H1 (cell line): ENCODE data around the gene ITGAE. TPM values are rescaled to one million over a fixed set of nuclear protein-coding genes. Genes with fewer than 3 reads are reported as not detected.

Source experiments
- CTBP2 ChIP-seq: IDR thresholded peaks from 2 replicates; pipeline ENCODE4 v1.7.0; 2011; ENCODE audit warnings: borderline replicate concordance, mild to moderate bottlenecking, moderate library complexity, mixed read lengths, low read length; ENCODE audit not compliant: insufficient read depth, insufficient read length
- EP300 ChIP-seq, 2 experiments: IDR thresholded peaks; 1 replicate in 1 of 2; 2 replicates in 1 of 2; pipeline ENCODE4 v1.6.1; 2011 to 2012; ENCODE audit warnings: low read depth in 2 of 2, low read length in 2 of 2, mild to moderate bottlenecking in 2 of 2, borderline replicate concordance in 1 of 2, inconsistent platforms in 1 of 2, moderate library complexity in 1 of 2
- polyA plus RNA-seq, 7 experiments: library from polyadenylated mRNA; depleted of rRNA in 3 of 7; stranded (reverse) in 5 of 7; unstranded in 2 of 7; fragments of >200 nt in 5 of 7; fragments of 200-250 nt in 2 of 7; gene quantifications; 1 replicate in 5 of 7; 2 replicates in 1 of 7; 4 replicates in 1 of 7; pipeline versions ENCODE4 v1.2.1 to v1.2.3, GENCODE V29; 2011 to 2013; ENCODE audit warnings: missing spikeins in 2 of 7, mixed read lengths in 2 of 7
- total RNA-seq: library from RNA; stranded (reverse); fragmentation: NEBNext Ultra II Directional; extraction: Animal tissue kit (Norgen Biotek cat#: 25700); gene quantifications from 2 replicates; pipeline ENCODE4 v1.2.1, GENCODE V29; 2021

Gene ITGAE
- total and polyA plus RNA-seq, 2 of the 8 experiments (the other 6 are each of a cell fraction or from before 2014, with no cell fraction given): 23.2 to 43.1 TPM

DNA sequence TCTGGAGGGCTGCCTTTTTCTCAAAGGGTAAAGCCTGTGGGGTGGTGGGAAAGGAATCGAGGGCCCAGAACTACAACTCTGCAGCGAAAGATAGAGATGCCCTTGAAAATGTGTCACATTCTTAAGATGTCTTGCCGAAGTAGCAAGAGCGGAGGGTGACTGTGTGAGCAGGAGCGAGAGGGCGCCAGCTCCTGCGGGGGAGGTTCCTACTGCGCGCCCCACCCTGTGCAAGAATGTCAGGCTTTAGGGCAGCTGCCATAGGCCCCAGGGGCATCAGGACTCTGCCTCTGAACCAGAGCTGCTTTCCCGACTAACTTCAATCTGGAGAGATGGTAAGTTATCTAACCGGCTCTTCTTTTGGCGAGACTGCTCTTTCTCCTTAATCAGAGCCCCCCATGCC, 11.8 kb upstream of the ITGAE start (continued):
- TF ChIP-seq EP300 (IDR thresholded peaks at IDR 0.05; ENCODE audit: borderline replicate concordance in 1 of 2, low read depth in 2 of 2, low read length in 2 of 2) (no peak), CTBP2 (no peak)
